AML-193 (cell line): ENCODE results near the gene NUB1.

Experiments used
- DNase-seq, 2 experiments: peaks; one replicate each; lab custom pipeline; 2025; lab: John Stamatoyannopoulos, UW

Gene NUB1

DNA sequence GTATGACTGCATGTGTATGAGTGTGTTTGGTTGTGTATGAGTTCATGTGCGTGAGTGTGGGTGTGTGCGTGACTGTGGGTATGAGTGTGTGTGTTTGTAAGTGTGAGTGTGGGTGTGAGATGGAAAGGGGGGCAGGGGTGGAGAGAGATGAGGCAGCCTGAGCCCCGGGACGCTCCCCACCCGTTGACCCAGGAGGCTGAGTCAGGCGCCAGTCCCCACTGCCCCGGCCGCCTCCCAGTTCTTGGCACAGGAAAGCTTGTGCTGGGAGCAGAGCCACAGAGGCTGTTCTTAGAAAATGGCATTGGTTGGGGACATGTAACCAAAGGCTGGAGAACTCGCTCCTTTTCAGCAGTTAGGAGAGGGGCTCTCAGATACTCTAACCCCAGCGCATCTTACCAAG lies 27.8 kb upstream of the NUB1 start:
- DNase-seq = no peak

DNA sequence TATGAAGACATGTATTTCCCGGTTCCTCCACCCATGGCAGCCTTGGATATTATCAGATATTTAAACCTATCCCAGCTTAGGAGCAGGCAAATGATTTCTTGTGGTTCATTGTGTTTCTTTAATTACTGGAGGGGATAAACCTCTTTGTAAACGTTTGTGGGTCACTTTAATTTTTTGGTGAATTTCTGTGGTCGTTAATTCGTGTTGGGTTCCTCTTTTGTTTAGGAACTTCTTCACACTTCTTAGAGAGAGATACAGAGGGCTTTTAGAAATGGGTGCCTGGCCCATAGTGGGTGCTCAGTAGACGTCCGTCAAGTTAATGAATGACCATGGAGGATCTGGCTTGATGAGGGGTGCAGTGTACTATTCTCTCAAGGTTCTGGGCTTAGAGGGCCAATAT lies 27.2 kb upstream of the NUB1 start:
- DNase-seq = no peak

DNA sequence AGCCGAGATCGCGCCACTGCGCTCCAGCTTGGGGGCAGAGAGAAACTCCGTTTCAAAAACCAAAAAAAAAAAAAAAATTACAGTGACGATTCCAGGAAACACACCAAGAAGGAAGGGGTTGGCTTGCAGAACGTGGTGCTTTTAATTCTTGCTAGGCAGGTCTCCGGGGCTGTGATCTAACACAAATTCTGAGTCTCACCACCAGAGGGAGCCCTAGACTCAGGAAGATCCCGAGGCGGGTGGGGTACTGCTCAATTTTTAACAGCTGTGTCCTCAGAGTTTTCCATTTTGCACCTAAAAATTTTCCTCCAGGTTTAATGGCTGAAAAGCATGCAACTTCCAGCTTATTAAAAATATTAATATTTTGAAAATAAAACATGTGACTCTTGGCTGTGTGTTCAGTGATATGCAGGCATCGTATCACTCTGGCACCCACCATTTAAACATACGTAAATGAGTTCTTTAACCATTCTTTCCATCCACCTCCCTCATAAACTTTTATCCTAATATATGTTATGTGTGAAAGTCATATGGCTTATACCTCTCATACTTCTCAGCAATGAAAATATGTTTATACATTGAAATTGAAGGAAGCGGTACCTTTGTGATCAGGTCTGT lies 26.5 kb upstream of the NUB1 start:
- DNase-seq = peak; percentile 47 to 54

DNA sequence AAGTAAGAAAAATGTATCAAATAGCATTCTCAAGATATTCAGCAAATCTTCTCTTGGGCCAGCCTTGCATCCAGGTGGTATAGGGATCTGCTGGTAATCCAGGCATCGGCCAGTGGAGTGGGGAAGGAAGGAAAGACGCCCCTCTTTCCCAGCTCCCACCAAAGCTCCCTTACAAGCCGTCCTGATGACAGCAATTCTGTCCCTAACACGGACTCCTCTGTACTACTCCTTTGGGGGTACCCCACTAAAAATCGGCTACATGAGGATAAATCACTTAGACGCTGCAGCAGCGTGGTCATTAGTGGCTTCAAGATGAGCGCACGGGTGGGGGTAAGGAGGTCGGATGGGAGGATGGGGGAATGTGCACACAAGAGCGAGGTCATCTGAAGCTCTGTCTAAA lies 24.7 kb upstream of the NUB1 start:
- DNase-seq = no peak

DNA sequence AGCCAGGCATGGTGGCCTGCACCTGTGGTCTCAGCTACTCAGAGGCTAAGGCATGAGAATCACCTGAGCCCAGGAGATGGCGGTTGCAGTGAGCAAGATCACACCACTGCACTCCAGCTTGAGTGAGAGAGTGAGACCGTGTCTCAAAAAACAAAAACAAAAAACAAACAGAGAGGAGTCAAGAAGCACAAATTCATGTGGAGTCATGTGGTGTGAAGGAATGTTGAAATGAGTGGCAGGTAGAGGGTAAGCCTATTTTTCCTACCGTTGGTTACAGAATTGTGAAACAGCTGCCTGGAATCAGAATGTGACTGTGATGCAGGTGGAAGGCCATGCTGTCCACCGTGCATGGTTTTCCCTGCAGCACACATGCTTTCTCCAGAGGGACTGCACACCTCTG lies 23.7 kb upstream of the NUB1 start:
- DNase-seq = no peak

DNA sequence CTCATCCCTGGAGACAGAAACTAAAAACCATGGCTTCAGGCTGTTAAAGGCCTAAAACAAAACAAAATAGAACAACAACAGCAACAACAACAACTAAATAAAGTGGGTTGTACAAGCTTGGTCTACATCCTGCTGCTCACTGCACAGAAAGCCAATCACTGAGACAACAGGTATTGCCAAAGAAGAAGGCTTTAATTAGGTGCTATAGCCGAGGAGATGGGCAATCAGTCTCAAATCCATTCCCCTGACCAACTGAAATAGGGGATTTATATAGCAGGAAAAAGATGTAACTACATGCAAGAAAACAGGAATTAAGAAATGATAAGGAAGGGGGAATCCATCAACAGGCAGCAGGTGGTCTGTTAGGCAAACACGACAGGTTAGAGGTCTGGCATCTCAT lies 22.4 kb upstream of the NUB1 start:
- DNase-seq = no peak

DNA sequence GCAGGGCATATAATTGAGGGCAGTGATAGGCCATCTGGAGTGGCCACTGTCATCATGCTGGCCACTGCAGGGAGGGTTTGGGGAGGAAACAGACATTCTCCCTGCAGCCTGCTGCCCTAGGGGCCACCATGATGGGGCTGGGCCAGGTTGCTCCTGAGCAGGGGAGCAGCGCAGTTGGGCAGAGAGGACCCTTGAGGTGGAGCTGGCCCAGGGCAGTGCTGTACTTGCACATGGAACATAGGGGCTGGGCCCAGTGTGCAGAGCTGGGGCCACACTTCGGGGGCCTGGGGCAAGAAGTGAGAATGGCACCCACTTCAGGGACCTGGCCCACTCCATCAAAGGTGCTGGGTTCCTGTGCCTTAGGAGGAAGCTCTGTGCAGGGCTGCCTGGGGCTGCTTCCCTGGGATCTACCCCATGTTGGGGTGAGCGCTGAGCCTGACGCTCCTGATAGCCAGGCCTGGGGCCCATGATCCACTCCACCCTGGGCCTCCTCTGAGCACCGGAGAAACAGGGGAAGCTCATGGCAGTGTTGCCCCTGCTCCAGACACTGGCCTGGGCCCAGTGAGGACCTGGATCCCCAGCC lies 21.3 kb upstream of the NUB1 start:
- no peak for DNase-seq

DNA sequence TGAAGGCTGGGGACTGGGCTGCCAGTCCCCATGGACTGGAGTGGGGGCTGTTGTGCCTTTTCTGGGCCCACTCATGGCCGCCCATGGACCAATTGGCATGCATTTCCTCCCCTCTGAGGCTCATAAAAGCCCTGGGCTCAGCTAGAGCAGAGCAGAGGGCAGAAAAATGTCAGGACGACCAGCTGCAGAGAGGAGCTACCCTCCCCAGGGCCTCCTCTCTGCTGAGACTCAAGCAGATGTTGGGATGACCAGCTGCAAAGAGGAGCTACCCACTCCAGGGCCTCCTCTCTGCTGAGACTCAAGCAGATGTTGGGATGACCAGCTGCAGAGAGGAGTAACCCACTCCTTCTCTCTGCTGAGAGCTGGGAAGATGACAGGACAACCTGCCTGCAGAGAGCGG lies 20.3 kb upstream of the NUB1 start:
- no peak for DNase-seq

DNA sequence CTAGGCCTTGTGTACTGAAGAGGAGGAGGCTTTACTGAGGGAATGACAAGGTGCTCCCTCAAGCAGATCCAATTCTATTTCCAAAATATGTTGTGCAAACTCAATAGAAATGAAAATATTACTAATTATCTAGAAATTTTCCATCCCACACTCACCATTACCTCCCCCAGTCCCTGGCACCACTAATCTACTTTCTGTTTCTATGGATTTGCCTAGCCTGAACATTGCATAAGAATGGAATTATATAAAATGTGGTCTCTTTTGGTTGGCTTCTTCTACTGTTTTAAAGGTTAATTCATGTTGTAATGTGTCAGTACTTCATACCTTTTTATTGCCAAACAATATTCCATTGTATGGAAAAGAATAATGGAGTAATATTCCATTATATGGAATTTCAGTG lies 18.7 kb upstream of the NUB1 start:
- no peak for DNase-seq

DNA sequence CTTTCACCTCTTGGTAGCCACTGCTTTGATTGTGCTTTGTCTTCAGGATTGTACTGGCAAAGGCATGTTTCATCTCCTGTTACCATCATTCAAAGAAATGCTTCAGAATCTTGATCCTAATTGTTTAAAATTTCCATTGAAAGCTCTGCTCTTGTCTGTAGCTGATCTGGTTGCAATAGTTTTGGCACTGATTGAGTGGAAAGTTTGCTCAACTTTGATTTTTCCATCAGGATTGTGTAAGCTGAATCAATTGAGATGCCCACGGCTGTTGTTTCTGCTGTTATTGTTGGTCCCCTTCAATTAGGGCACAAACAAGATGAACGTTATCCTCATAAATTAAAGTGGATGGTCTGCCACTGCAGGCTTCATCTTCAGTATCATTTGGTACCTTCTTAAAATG lies 14.6 kb upstream of the NUB1 start:
- no peak for DNase-seq

DNA sequence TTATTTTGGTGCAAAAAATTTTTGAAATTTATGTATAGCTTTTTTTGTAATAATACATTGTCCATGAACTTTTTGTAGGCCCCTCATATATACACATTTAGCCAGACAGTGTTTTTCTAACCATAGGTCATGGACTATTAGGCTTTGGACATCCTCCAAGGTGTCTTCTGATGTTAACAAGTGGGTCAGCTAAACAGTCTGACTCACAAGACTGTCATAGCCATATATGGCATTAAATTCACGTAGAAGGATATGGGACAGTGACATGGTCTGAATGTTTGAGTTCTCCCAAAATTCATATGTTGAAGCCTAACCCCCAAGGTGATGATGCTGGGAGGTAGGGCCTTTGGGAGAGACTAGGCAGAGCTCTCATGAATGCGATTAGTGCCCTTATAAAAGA lies 14.0 kb upstream of the NUB1 start:
- DNase-seq = no peak

DNA sequence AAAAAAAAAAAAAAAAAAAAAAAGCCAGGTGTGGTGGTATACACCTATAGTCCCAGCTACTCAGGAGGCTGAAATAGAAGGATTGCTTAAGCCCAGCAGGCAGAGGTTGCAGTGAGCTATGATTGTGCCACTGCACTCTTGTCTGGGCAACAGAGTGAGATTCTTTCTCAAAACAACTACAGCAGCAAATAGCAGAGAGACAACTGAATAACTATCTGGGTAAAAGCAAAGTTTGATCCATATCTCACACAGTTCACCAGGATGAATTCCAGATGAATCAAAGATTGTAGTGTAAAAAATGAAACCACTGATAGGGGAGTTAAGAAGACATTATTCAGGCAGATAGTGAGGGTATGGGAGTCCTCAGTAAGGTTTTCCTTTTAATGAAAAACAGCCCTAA lies 11.4 kb upstream of the NUB1 start:
- no peak for DNase-seq

DNA sequence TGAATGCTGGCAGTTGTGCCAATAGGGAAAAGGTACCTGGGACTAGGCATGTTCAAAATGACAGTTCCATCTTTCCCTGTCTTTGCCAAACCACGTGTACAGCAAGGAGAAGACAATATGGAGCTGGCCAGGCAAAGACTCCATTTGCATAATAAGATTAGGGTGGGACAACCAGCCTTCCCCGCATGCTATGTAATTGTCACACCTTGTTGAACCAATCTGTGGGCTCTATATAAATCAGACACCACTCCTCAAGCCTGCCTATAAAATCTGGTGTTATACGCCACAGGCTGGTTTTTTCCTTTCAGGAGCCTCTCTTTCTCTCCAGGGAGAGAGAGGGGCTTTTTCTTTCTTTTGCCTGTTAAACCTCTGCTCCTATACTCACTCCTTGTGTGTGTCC lies 11.0 kb upstream of the NUB1 start:
- DNase-seq = no peak

DNA sequence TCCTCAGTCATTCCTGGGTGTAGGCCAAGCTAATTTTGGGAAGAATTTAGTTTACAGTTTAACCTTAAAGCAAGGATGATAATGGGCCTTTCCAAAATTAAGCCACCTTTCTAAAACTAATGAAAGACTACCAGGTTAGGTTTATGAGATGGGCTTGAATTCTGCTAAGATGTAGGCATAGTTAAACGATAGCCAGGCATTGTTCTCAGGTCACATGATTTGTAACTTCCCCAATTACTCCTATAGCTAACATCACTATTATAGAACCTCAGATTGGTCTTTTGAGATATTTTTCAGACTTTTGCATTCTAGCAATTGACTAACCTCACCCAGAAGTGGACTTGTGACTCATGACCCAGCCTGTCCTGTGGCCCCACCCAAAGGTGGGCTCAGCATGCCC lies 7.0 kb upstream of the NUB1 start:
- DNase-seq = no peak

DNA sequence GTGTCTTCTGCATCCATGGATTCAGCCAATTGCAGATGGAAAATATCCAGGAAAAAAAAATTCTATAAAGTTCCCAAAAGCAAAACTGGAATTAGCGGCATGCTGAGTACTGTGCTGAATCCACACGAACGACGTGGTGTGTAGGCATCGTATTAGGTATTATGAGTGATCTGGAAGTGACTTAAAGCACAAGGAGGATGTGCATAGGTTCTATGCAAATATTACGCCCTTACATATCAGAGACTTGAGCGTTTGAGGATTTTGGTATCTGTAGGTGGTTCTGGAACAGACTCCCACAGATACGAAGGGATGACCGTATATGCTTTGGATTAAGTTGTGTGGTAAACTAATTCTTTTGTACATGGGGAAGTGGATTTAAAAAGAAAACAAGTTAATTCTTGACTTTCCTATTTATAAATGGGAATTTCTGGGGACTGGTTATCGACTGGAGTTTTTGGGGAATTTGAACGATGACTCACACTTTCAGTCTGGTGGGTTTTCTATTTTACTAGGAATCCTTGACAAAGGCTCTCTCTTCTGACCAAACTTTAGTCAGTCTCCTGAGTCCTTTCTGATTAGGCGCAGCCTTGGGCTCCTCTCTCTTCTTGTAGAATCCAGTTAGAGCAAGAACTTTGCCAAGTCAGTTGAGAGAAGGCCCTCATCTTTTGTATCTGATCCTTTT lies 5.4 kb upstream of the NUB1 start:
- no peak for DNase-seq

DNA sequence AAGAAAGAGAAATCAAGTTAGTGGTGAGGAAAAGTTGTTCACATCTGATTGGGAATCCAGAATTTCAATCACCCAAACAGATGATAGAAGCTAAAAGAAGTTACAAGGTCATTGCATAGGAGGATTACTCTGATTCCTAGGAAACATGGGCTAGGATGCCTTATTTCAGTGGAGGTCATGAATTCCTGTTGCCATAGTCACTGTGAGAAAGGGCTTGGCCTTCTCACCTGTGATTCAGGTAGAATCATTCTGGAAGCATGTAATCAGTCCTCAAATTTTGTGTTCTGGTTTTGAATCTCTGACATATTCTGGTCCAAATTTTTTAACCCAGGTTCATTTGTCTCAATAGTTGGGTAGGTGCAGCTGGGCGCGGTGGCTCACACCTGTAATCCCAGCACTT lies 4.3 kb upstream of the NUB1 start:
- DNase-seq = no peak

DNA sequence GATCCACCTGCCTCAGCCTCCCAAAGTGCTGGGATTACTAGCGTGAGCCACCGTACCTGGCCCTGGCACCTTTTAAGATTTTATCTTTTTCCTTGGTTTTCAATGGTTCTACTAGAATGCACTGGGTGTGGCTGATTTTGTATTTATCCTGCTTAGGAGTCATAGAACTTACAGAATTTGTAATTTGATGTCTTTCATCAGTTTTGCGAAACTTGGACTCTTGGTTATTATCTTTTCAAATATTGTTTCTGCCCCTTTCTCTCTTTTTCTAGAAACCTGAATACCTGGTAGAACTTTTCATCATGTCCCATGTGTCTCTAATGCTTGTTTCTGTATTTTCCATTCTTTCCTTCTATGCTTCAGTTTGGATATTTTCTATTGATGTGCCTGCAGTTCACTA lies 2.8 kb upstream of the NUB1 start:
- DNase-seq = no peak

DNA sequence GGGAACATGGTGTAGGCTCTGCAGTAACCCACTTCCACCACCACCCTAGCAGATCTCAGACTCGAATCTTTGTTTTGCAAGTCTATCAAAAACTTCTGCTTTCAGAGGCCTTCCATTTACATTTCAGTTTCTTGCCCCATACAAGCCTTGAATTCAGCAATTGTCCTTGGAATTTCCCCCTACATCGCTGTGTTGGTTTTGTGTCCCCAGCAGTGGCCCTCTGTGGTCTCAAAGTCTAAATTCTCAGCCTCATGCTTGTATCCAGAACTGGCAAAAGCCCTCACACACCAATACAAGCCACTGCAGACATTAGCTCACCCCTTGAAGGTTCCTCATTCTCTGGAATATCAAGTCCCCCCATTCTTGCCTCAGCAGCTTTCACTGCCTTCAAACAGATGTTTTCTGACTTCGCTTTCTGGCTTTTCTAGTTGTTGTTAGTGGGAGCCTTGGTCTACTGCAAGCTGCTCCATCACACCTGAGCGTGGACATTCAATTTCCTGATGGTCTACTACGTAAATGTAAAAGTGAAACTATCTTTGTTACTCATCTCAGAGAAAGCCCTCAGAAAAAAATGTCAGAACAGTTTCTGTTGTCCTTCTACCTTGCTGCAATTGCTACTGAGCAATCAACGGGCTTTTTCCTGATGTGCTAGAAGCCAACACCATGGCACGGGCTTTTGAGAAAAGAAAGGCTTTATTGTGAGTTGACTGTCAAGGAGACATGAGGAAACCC lies 1.8 kb upstream of the NUB1 start:
- DNase-seq = peak; percentile 69 to 70

DNA sequence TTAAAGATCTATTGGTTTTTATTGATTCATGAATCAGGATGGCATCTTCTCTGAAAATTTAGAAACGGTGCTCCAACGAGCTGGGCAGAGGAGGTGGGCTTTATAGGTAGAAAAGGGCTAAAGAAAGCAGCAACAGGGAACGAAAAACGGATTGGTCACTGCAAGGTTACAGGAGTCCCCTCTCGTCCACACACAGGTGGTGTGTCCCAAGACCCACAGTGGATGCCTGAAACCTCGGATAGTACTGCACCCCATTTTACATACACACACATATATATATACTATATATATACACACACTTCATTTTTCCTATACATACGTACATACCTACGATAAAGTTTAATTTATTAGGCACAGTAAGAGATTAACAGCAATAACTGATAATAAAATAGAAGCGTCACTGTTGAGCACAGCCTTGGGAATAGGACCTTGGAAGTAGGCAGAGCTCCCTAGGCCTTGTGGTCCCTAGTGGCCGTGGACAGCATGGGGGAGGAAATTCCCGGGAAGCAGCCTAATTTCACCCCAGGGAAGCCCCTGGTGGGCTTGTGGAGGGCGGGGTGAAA lies 737 bp upstream of the NUB1 start:
- DNase-seq = no peak

DNA sequence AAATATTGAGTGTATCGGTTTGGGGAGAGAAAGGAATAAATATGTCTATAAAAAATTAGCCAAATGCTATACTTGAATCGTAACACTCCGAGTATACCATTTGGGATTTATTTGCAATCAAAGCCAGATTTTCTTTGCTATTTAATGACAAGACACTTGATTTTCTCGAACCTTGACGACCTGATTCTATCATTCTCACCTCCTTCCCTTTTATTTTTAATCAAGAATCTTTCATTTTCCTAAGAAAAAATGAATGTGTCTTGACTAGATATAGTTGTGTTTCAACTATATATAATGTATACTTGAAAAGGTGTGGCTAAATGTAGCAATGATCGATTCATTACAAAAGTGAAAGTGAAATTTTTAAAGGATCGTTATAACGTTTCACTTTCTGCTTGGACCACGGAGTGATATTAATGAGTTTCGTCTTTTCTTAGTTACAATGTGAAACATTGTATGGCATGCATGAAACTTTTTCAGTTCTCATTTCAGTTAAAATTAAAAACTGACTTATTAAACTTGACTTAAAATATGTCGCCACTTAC lies 562 bp downstream of the NUB1 start:
- no peak for DNase-seq

DNA sequence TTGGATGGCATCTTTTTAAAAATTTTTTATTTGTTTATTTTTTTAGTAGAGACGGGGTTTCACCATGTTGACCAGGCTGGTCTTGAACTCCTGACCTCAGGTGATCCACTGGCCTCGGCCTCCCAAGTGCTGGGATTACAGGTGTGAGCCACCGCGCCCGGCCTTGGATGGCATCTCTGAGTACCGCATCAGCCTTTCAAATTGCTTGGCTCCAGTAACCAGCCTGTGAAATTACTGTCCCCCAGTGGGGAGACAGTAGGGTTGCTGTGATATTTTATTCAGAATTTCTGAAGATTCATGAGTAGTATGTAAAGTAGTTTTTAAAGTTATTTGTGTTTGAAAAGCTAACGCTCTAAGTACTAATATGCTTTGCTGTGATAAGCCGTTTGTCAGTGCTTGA lies 1.2 kb downstream of the NUB1 start:
- no peak for DNase-seq

DNA sequence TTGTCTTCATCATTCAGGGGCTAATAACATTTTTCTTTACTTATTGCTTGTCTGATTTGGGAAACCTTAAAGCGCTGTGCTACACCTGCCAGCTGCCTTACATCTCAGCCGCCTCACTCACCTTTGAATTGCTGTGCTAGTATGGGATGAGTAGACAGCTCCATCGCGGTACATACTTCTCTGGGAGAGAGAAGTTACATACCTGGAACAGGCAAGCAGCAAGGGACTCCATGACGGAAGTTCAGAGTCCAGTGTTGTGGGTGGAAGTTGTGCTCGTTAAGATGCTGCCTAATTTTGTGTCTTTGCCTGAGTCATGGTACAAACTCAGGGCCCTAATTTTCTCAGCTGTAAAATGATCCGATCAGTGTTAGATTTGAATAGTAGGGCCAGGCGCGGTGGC lies 1.9 kb downstream of the NUB1 start:
- DNase-seq = no peak
